Fibroblast of skin of right biceps (primary cell): Measurements from ENCODE around the gene TLR6.

Experiments
- DNase-seq: peaks from one replicate; pipeline ENCODE4 v3.0.0-alpha.2; 2013

The TLR6 gene

DNA sequence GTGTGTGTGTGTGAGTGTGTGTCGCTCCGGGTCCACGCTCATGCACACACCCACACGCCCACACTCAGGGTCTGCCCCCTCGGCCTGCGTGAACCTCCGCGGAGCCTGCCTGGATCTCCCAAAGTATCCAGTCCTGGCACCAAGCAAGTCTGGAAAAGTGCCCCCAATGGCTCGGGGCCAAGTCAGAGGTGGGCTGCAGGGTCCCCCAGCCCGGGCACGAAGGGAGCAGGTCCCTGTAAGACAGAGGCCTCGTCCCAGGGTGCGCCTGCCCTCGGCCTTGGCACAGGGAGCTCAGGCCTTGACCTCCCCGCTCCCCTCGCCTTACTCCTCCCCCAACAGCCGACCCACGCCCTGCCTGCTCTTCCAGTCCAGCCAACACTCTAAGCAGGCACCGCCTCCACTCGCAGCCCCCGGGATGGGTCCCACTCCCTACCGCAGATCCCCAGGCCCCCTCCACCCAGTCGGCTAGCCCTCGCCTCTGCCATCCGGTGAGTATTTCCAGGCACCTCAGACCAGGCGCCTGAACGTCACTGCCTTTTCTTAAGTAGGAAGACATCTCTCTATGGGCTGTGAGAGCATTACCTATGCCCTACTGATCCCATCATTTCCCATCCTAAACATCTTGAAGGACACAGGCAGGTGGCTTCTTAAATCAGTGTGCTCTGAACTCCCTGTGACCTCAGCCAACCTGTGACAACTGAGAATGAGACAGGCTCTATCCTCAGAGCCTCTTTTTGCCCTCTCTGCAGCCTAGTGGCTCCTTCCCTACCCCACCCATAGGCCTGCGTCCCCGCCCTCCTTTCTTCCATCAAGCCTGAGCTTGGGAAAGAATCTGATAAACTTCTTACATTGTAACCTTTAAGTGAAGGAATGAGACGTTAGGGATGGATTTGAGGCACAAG, 11.7 kb upstream of the TLR6 start:
- DNase-seq, result peak; percentile 30

DNA sequence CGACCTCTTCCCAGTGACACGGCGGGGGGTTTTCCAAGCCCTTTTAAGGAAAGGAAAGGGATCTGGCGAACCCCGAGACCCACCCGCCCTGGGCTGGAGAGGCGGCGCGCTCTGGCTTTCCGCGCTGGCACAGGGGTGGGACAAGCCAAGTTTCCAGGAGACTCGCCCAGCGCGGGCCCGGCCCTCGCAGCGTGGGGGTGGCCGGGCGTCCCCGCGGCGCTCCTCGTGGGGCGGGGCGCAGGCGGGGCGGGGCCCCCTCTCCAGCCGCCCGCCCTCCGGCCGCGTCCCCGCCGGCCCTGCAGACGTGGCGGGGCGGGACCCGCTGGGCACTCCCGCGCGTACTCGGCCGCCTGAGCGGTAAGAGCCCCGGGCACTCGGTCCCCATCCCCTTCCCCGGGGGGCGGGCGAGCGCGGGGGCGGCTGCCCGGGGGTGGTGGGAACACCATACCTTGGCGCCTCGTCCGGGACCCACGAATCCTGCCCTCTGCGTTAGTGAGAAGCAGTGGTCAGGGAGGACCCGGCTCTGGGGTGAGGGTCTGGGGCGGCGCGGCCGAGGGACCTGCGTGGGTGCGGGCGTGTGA, 11.0 kb upstream of the TLR6 start, which contains the start of gene FAM114A1:
Gene FAM114A1, plus strand, starts transcription at position 329 of the 581 bp plus-strand sequence. CDS start 10,273 bp downstream, outside the sequence.
- peak; percentile 90 for DNase-seq

- DNase-seq, result no peak
These were observed 10.4 kb upstream of the TLR6 start for GRCh38 chr4:38866973-38867477.

DNA sequence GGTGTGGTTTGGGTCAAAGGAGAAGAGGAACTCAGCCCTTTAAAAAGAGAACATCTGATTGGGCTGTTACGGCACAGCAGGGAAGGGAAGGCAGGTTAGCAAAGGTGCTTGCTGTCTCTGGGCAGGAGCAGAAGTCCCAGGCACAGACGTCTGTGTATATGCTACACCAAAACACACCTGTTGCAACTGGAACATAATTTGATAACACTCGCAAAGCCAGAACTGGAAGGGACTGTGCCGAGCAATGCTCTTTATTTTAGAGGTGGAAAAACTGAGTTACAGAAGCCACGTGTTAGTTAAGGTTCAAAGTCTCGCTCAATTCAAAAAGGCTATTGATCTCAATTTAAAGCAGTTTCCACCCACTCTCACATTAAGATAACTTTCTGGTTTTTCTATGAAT, 8.8 kb upstream of the TLR6 start:
- no peak for DNase-seq

GRCh38 chr4:38861791-38862190, 5.2 kb upstream of the TLR6 start:
- peak; percentile 40 for DNase-seq

DNA sequence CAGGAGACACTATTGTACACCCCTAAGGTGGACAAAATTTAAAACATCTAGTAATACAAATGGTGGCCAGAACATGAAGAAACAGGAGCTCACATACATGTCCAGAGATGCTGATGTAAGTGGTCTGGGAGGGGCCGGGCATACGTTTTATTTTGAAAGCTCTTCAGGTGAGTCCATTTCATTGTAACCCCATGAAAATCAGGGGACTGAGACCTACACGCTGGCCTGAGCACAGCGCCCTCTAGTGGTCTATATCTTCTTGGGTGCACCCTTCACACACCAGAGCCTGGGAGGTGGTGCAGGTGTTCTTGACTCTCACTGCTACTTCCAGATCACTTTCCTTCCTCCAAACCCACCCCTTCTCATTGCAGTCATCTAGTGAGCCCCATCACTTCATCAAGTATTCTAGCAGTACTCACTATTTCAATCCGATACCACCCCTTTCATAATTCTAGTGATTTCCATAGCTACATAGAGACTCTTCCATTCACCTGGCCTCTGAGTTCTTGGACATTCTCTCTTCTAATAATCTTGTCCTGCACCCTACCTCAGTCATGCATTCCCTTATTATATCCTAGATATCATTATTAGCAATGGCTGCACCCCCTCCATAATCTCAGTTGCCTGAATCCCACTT, 4.3 kb upstream of the TLR6 start:
- DNase-seq, result no peak

- DNase-seq, result no peak
These were observed 2.9 kb upstream of the TLR6 start for GRCh38 chr4:38859501-38859900.

DNA sequence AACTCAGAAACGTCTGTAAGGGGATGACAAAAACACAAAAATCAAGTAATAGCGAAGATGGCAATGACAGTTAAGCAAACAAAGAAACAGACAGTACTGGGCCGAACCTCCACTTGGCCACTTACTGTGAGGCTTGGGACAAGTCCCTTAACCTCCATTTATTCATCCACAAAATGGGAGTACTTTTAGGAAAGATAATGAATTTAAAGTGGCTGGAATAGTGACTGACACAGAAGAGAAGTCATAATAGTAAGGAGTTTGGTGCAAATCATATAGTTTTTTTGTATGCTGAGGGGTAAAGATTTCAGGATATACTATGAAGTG, 1.4 kb upstream of the TLR6 start:
- DNase-seq, result no peak

DNA sequence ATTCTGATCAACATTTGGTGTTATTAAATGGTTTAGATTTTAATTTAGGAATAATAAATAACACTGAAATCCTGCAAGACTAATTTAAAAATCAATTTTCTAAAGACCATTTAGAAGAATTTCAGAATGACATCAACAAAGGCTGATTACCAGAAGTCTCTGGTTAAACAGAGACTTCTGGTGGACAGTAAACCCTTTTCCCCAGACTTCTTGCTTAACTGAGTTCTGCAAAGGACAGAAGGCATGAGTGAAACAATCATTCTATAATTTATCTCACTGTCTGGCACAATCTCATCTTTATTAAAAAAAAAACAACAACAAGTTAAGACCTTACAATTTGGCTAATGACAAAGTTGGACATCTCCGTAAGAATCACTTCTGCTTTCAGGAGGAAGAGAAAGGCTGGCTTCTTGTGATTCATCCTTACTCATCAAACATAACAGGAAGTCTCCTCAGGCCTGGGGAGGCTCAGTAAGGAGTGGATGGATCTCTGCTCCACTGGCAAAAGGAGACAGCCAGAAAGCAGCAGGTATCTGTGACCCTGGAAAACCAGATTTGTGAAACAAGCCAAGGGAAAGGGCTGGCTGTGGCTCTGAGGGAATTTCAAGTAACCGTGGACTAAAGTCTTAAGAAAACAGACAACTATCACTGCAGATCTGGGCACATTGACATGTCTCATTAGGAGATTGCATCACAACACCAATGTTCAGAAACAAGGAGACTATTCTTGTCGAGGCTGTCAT, 908 bp upstream of the TLR6 start:
- peak; percentile 90 for DNase-seq

DNA sequence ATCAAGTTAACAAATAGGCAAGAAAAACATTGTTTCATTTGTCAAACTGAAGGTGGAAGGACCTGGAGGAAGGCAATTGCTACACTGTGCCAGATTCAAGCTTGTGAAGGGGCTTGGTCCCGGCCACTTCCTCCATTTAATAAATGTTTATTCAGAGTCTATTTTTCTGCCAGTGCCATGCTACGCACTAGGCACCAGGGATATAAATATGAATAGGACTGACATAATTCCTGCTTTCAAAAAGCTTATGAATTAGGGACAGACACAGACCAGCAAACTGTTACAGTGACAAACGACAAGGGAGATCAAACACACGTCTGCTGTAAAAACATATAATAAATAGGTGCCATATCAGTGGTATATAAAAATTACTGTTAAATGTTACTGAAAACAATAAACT, 571 bp downstream of the TLR6 start:
- DNase-seq, result no peak

DNA sequence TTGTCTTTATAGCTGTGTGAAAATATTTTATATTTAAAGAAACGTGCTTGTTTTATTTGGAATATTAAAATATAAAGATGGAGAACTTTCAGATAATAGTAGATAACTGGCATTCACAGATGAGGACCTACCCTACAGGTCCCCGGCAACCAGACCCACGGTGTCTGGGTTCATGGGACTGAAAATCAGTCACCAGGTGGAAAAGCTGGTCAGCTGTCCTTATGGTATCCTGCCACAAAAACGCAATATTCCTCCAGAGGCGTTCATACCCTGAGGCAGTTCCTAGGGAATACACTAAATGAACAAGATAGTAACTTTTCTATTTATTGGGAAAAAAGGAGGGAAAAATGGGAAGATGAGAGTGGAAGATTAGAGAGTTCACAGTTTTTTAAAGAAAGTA, 1.2 kb downstream of the TLR6 start:
- DNase-seq, result no peak

DNA sequence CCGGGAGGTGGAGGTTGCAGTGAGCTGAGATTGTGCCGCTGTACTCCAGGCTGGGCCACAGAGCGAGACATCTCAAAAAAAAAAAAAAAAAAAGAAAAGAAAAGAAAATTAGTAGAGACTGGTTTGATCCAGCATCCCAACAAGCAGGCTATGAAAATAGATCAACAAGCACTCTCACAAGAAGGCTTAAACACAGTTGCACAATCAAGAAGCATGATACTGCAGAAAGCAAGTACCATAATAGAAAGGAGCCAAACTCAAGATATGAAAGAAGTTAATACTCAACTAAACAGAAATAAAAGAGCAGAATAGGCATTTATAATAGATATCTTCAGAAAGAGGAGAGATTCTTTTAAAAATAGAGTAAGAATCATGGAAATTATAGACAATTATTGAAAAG, 10.6 kb downstream of the TLR6 start:
- no peak for DNase-seq

DNA sequence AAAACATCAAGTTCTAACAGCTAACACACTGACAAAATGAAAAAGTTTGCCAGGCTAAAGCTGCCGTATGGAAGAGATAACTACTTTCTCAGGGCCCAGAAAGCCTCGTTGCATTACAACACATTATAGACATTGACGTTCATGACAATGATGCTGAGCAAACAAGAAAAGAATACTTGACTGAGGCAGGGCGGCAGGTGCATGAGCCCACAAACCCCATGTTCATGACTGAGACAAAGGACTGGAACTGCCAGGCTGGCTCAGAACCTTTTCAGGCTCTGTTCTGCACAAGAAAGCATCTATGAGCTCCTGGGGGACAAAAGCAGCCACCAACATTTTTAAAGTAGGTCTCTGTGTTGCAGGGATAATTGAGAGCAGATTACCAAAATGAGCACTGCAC, 13.6 kb downstream of the TLR6 start:
- DNase-seq, result no peak

- DNase-seq, result peak; percentile 84
These were observed 18.8 kb downstream of the TLR6 start for GRCh38 chr4:38837849-38838248.

DNA sequence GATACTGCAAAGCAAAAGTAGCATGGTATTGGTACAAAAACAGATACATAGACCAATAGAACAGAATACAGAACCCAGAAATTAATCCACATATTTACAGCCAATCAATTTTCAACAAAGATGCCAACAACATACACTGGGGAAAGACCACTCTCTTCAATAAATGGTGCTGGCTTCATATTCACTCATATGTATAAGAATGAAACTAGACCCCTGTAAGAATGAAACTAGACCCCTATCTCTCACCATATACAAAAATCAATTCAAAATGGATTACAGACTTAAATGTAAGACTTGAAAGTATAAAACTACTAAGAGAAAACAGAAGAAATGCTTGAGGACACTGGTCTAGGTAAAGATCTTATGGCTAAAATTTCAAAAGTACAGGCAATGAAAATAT, 19.3 kb downstream of the TLR6 start:
- DNase-seq, result no peak

GRCh38 chr4:38834570-38834969, 22.0 kb downstream of the TLR6 start:
- DNase-seq, result no peak

- no peak for DNase-seq
These were observed 23.7 kb downstream of the TLR6 start for GRCh38 chr4:38832624-38833528.

DNA sequence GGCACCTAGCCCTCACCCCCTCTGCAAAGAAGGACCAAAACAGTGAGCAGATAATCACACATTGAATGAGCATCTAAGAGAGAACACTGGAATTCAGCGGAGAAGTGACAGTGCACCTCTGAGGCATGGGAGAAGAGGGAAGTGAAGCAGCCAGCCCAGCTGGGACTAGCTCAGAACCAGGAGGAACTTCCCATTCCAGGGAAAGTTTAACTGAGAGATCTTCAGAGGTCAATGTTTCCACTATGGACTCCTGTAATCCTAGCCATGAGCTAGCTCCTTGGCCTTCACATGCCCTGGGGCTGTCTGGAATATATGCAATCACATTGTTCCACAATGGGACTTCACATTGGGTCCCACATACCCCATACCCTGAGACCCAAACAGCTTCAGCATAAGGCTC, 24.4 kb downstream of the TLR6 start:
- DNase-seq, result no peak

DNA sequence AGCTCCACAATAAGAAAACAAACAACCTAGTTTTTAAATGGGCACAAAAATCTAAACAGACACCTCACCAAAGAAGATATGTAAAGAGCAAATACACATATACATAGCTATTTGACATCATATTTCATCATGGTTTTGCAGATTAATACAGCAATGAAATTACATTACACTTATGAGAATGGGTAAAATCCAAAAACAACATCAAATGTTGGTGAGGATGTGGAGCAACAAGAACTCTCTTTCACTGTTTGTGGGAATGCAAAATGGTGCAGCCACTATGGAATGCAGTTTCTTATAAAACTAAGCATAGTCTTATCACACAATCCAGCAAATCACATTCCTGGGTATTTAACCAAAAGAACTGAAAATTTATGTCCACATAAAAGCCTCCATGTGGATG, 25.0 kb downstream of the TLR6 start:
- peak; percentile 34 for DNase-seq

DNA sequence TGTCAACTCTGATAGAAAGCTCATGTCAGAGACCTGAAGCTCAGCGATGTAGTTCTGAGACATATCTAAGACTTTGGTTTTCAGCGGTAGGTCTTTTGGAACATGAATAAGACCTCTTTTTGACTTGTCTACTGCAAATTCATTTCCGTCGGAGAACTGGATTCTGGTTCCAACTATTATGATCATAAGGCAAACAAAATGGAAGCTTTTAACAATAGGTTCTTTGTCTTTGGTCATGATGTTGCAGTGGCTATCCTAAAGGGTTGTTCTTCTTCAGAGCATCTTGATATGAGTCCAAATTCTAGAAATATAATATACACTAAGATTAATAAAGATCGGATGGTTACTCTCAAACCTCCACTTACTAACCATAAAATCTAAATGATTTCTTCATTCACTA, 27.4 kb downstream of the TLR6 start:
- DNase-seq, result no peak

- no peak for DNase-seq
These were observed 32.9 kb downstream of the TLR6 start for GRCh38 chr4:38823766-38824165.

DNA sequence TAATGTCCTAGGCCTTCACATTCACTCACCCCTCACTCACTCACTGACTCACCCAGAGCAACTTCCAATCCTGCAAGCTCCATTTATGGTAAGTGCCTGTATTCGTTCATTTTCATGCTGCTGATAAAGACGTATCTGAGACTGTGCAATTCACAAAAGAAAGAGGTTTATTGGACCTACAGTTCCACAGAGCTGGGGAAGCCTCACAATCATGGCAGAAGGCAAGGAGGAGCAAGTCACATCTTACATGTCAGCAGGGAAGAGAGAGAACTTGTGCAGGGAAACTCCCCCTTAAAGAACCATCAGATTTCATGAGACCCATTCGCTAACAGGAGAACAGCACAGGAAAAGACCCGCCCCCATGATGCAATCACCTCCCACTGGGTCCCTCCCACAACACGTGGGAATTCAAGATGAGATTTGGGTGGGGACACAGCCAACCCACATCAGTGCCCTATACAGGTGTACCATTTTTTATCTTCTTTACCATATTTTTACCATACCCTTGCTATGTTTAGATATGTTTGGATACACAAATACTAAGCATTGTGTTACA, 33.8 kb downstream of the TLR6 start:
- DNase-seq, result no peak
